Liver (tissue), 9 donors: ENCODE measurements around the gene NEDD4. TPM values are rescaled to one million over a fixed set of nuclear protein-coding genes. Genes with fewer than 3 reads are reported as not detected.
"Not testable (repeated sequence)": the region's sequence is repeated elsewhere in the genome, so short reads cannot be mapped to it uniquely, and the experiment has no call there.

Source experiments
- DNase-seq: peaks from one replicate; pipeline ENCODE4 v3.0.0-alpha.2; 2017; ENCODE audit warnings: low spot score
- H3K27ac ChIP-seq, 2 donors: one replicate each; pipeline ENCODE4 v1.7.0; 2013; ENCODE audit warnings: inconsistent platforms in 2 of 2, low read length in 2 of 2, control low read depth in 1 of 2, low read depth in 1 of 2, mild to moderate bottlenecking in 1 of 2
- H3K27me3 ChIP-seq, 4 donors: one replicate each; pipeline versions ENCODE4 v1.6.1 to v1.7.0; 2013; ENCODE audit warnings: low read length in 3 of 4, inconsistent platforms in 1 of 4, mild to moderate bottlenecking in 1 of 4, moderate library complexity in 1 of 4; ENCODE audit not compliant: control insufficient read depth in 4 of 4, insufficient read depth in 4 of 4
- H3K36me3 ChIP-seq, 4 donors: one replicate each; pipeline versions ENCODE4 v1.6.1 to v1.7.0; 2013; ENCODE audit warnings: low read length in 3 of 4, mild to moderate bottlenecking in 3 of 4, low read depth in 1 of 4, moderate library complexity in 1 of 4; ENCODE audit not compliant: control insufficient read depth in 4 of 4, insufficient read depth in 3 of 4
- H3K4me1 ChIP-seq, 4 donors: one replicate each; pipeline versions ENCODE4 v1.6.1 to v1.7.0; 2013; ENCODE audit warnings: low read length in 3 of 4, mild to moderate bottlenecking in 3 of 4, moderate library complexity in 1 of 4; ENCODE audit not compliant: control insufficient read depth in 4 of 4, insufficient read depth in 4 of 4
- H3K4me3 ChIP-seq, 3 donors: one replicate each; pipeline versions ENCODE4 v1.6.1 to v1.7.0; 2013; ENCODE audit warnings: low read length in 3 of 3, control low read depth in 1 of 3, low read depth in 1 of 3, mild to moderate bottlenecking in 1 of 3
- H3K9ac ChIP-seq, 2 donors: one replicate each; pipeline ENCODE4 v1.7.0; 2013; ENCODE audit warnings: low read length in 2 of 2, mild to moderate bottlenecking in 2 of 2, moderate library complexity in 2 of 2, control low read depth in 1 of 2, low read depth in 1 of 2
- H3K9me3 ChIP-seq, 4 donors: one replicate each; pipeline versions ENCODE4 v1.6.1 to v1.7.0; 2013; ENCODE audit warnings: low read length in 3 of 4; ENCODE audit not compliant: control insufficient read depth in 4 of 4
- ATF3 ChIP-seq: IDR thresholded peaks from 2 replicates; pipeline ENCODE4 v1.6.1; 2016; ENCODE audit warnings: antibody characterized with exemption
- EGR1 ChIP-seq, 2 donors: IDR thresholded peaks; 2 replicates each; pipeline ENCODE4 v1.6.1; 2016 to 2018; ENCODE audit warnings: antibody characterized with exemption in 2 of 2, low read depth in 2 of 2
- FOXA1 ChIP-seq: IDR thresholded peaks from 2 replicates; pipeline ENCODE4 v1.6.1; 2016; ENCODE audit warnings: antibody characterized with exemption
- FOXA2 ChIP-seq: IDR thresholded peaks from 2 replicates; pipeline ENCODE4 v1.6.1; 2016; ENCODE audit warnings: antibody characterized with exemption
- GABPA ChIP-seq, 2 donors: IDR thresholded peaks in 1 of 2; conservative IDR thresholded peaks in 1 of 2; 2 replicates each; pipeline ENCODE4 v1.6.1; 2016; ENCODE audit warnings: antibody characterized with exemption in 2 of 2, mild to moderate bottlenecking in 1 of 2, moderate library complexity in 1 of 2
- HNF4A ChIP-seq, 2 donors: conservative IDR thresholded peaks; 2 replicates each; pipeline ENCODE4 v1.6.1; 2016; ENCODE audit warnings: antibody characterized with exemption in 2 of 2, mild to moderate bottlenecking in 2 of 2
- HNF4G ChIP-seq: IDR thresholded peaks from 2 replicates; pipeline ENCODE4 v1.6.1; 2016; ENCODE audit warnings: antibody characterized with exemption
- JUND ChIP-seq, 2 donors: IDR thresholded peaks; 2 replicates each; pipeline ENCODE4 v1.6.1; 2016; ENCODE audit warnings: antibody characterized with exemption in 2 of 2
- NR2F2 ChIP-seq: IDR thresholded peaks from 2 replicates; pipeline ENCODE4 v1.6.1; 2016; ENCODE audit warnings: antibody characterized with exemption
- RAD21 ChIP-seq, 2 donors: IDR thresholded peaks; 2 replicates each; pipeline ENCODE4 v1.6.1; 2016; ENCODE audit warnings: antibody characterized with exemption in 2 of 2, mild to moderate bottlenecking in 2 of 2
- REST ChIP-seq: IDR thresholded peaks from 2 replicates; pipeline ENCODE4 v1.6.1; 2016; ENCODE audit warnings: antibody characterized with exemption, mild to moderate bottlenecking
- RXRA ChIP-seq, 2 donors: IDR thresholded peaks; 2 replicates each; pipeline ENCODE4 v1.6.1; 2017 to 2018; ENCODE audit warnings: antibody characterized with exemption in 2 of 2, mild to moderate bottlenecking in 1 of 2
- SP1 ChIP-seq: IDR thresholded peaks from 2 replicates; pipeline ENCODE4 v1.6.1; 2018; ENCODE audit warnings: antibody characterized with exemption, mild to moderate bottlenecking
- TAF1 ChIP-seq: conservative IDR thresholded peaks from 2 replicates; pipeline ENCODE4 v1.6.1; 2016; ENCODE audit warnings: antibody characterized with exemption, mild to moderate bottlenecking
- YY1 ChIP-seq: IDR thresholded peaks from 2 replicates; pipeline ENCODE4 v1.6.1; 2016; ENCODE audit warnings: antibody characterized with exemption, mild to moderate bottlenecking
- WGBS: extraction: QIAGEN DNeasy Blood & Tissue Kit; methylation state at CpG from one replicate; pipeline ENCODE4 v1.1.7; 2013; 5-methylcytosine and 5-hydroxymethylcytosine counted together
- polyA plus RNA-seq, 2 donors: library from polyadenylated mRNA; stranded (reverse) in 1 of 2; unstranded in 1 of 2; fragments of 200-250 nt in 1 of 2; fragments of >200 nt in 1 of 2; fragmentation: Nextera tagmentation in 1 of 2; extraction: Ambion mirVana in 1 of 2; gene quantifications; one replicate each; pipeline versions ENCODE4 v1.2.1 to v1.2.3, GENCODE V29; 2013 to 2015
- total RNA-seq, 2 donors: library from RNA; depleted of rRNA; stranded (reverse); fragments of >200 nt; gene quantifications; one replicate each; pipeline ENCODE4 v1.2.3, GENCODE V29; 2014
- donor health status: healthy.
- donor health status: healthy.
- donor health status: healthy.
- donor health status: healthy.
- donor health status: healthy.

The NEDD4 gene
- total and polyA plus RNA-seq, 4 donors = 9.1 to 17.5 (median 12.4) TPM

GRCh38 chr15:56028430-56028829 is 35.0 kb upstream of the NEDD4 start:
- no peaks in the 10 kb centered on the region for H3K27me3 ChIP-seq
- H3K4me1 ChIP-seq = peaks cover 0 to 11% (median 3%) of the 10 kb centered on the region in 4 donors
- no peak for DNase-seq
- no peaks in the 10 kb centered on the region for H3K9me3 ChIP-seq
- TF ChIP-seq ATF3 = no peak
- no peak for TF ChIP-seq GABPA (IDR thresholded peaks at IDR 0.05 in 1 of 2, conservative IDR thresholded peaks at IDR 0.05 in 1 of 2)
- no peak for TF ChIP-seq HNF4G
- no peak for TF ChIP-seq REST
- no peak for TF ChIP-seq FOXA2
- no peak for TF ChIP-seq FOXA1
- WGBS = 91% methylated on average over 2 of the region's 2 CpGs
- H3K36me3 ChIP-seq = no peaks in the 10 kb centered on the region
- no peak overlapping the region for H3K4me3 ChIP-seq
- no peak overlapping the region for H3K27ac ChIP-seq
- H3K9ac ChIP-seq = no peak overlapping the region

- not testable (repeated sequence) for H3K9ac ChIP-seq, H3K4me1 ChIP-seq, H3K27me3 ChIP-seq, H3K27ac ChIP-seq, DNase-seq, H3K36me3 ChIP-seq, H3K9me3 ChIP-seq, H3K4me3 ChIP-seq
- WGBS = 79% methylated on average over 7 of the region's 7 CpGs
Measured at GRCh38 chr15:56023160-56023559, 29.7 kb upstream of the NEDD4 start.

GRCh38 chr15:56019819-56020486 is 26.5 kb upstream of the NEDD4 start:
- WGBS = 94% methylated on average over 10 of the region's 10 CpGs
- Histone ChIP-seq H3K9me3 (no peaks in the 10 kb centered on the region), H3K9ac (no peak overlapping the region), H3K4me3 (no peak overlapping the region), H3K36me3 (no peaks in the 10 kb centered on the region), H3K27me3 (no peaks in the 10 kb centered on the region), H3K27ac (no peak overlapping the region), H3K4me1 (no peaks in the 10 kb centered on the region)
- DNase-seq = no peak
- no peak for TF ChIP-seq GABPA (IDR thresholded peaks at IDR 0.05 in 1 of 2, conservative IDR thresholded peaks at IDR 0.05 in 1 of 2)
- no peak for TF ChIP-seq NR2F2
- TF ChIP-seq EGR1 (IDR thresholded peaks at IDR 0.05; ENCODE audit: low read depth in 2 of 2) = no peak
- TF ChIP-seq RAD21 (IDR thresholded peaks at IDR 0.05) = no peak
- no peak for TF ChIP-seq FOXA1
- TF ChIP-seq TAF1 = no peak
- TF ChIP-seq FOXA2 = no peak
- TF ChIP-seq RXRA (IDR thresholded peaks at IDR 0.05) = no peak
- no peak for TF ChIP-seq SP1
- TF ChIP-seq JUND (IDR thresholded peaks at IDR 0.05) = no peak
- no peak for TF ChIP-seq HNF4G
- TF ChIP-seq ATF3 = no peak
- TF ChIP-seq REST = no peak
- no peak for TF ChIP-seq YY1
- TF ChIP-seq HNF4A (conservative IDR thresholded peaks at IDR 0.05) = no peak
